ENCODE results near the gene DOC2A.
"Not testable (repeated sequence)": the region's sequence is repeated elsewhere in the genome, so short reads cannot be mapped to it uniquely, and the experiment has no call there.

DOC2A gene

GRCh38 chr16:29968205-29968604, 42.6 kb downstream of the DOC2A start:
- no peak for DNase-seq (ENCODE audit: low read depth)

GRCh38 chr16:29963021-29963743, 47.6 kb downstream of the DOC2A start:
- no peak for TF ChIP-seq CTCF (conservative IDR thresholded peaks at IDR 0.05; ENCODE audit: low read depth, low read length)
- DNase-seq (ENCODE audit: low read depth): no peak
- H3K4me3 ChIP-seq (ENCODE audit: low read depth, low read length): peak overlapping the region; percentile 78

More at GRCh38 chr16:29968205-29968604, 42.6 kb downstream of the DOC2A start:
- no peak for TF ChIP-seq CTCF (conservative IDR thresholded peaks at IDR 0.05; ENCODE audit: low read depth, low read length)
- H3K4me3 ChIP-seq (ENCODE audit: low read depth, low read length): no peak overlapping the region

- TF ChIP-seq CTCF (conservative IDR thresholded peaks at IDR 0.05; ENCODE audit: low read depth, low read length): no peak
- peak overlapping the region; percentile 78 for H3K4me3 ChIP-seq (ENCODE audit: low read depth, low read length)
- peak; percentile 65 for DNase-seq (ENCODE audit: low read depth)
Observed at GRCh38 chr16:29962344-29962994, 48.4 kb downstream of the DOC2A start.

GRCh38 chr16:29961479-29962343, 49.1 kb downstream of the DOC2A start, which contains the start of gene TMEM219:
TSS of gene TMEM219 (plus strand) at chr16:29962079. CDS start at chr16:29963144, 1,065 bp downstream.
- peak; percentile 82 for DNase-seq (ENCODE audit: low read depth)
- peak within 1 kb of the TSS; percentile 78 for H3K4me3 ChIP-seq (ENCODE audit: low read depth, low read length)
- TF ChIP-seq CTCF (conservative IDR thresholded peaks at IDR 0.05; ENCODE audit: low read depth, low read length): peak; percentile 41

- H3K4me3 ChIP-seq (ENCODE audit: low read depth, low read length): peak overlapping the region; percentile 78
- no peak for DNase-seq (ENCODE audit: low read depth)
- no peak for TF ChIP-seq CTCF (conservative IDR thresholded peaks at IDR 0.05; ENCODE audit: low read depth, low read length)
Observed at GRCh38 chr16:29961127-29961478, 49.7 kb downstream of the DOC2A start.

GRCh38 chr16:29959821-29960220, 51.0 kb downstream of the DOC2A start:
- DNase-seq (ENCODE audit: low read depth); H3K4me3 ChIP-seq (ENCODE audit: low read depth, low read length): not testable (repeated sequence)

- no peak overlapping the region for H3K4me3 ChIP-seq (ENCODE audit: low read depth, low read length)
- TF ChIP-seq CTCF (conservative IDR thresholded peaks at IDR 0.05; ENCODE audit: low read depth, low read length): no peak
- DNase-seq (ENCODE audit: low read depth): no peak
Observed at GRCh38 chr16:29959293-29959692, 51.5 kb downstream of the DOC2A start.

Data from choroid plexus epithelial cell (primary cell).